Brain pericyte (primary cell): ENCODE results near the gene AFG1L.
"Not testable (repeated sequence)": the region's sequence is repeated elsewhere in the genome, so short reads cannot be mapped to it uniquely, and the experiment has no call there.

Experiments
- DNase-seq: peaks from one replicate; pipeline ENCODE4 v3.0.0-alpha.2; 2012; ENCODE audit warnings: low read depth, low spot score

The AFG1L gene

DNA sequence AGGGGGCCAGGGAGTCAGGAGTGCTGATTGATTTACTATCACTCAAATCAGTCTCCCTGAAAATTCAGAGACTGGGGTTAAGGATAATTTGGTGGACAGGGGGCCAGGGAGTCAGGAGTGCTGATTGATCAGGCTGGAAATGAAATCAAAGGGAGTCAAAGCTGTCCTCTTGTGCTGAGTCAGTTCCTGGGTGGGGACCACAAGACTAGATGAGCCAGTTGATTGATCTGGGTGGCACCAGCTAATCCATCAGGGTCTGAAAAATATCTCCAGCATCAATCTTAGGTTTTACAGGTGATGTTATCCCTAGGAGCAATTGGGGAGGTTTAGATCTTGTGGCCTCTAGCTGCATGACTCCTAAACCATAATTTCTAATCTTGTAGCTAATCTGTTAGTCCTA lies 6.1 kb upstream of the AFG1L start:
- no peak for DNase-seq

DNA sequence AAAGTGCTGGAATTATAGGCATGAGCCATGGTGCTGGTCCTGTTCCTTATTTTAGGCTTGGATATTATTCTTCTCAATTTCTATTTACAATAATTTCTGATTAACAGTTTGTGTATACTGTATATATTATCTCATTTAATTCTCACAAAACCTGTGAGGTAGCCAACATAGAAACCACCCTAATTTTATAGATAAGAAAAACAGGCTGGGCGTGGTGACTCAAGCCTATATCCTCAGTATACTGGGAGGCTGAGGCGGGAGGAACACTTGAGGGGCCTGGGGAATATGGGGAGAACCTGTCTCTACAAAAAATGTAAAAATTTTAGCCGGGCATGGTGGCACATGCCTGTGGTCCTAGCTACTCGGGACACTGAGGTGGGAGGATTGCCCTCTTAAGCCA lies 3.8 kb upstream of the AFG1L start:
- no peak for DNase-seq

DNA sequence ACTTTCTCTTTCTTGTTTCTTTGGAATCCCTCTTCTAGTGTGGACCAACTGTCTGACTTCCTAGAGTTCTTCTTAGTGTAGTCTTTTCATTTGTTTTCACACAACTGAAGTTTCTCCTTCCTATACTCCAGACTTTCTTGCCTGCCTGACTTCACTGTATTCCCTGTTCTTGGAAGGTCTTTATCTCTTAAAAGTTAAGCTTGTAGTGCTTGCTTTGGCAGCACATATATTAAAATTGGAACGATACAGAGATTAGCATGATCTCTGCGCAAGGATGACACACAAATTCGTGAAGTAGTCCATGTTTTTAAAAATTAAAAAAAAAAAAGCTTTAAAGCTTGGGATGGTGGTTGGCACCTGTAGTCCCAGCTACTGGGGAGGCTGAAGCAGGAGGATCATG lies 2.3 kb upstream of the AFG1L start:
- not testable (repeated sequence) for DNase-seq

GRCh38 chr6:108293527-108294296 lies 1.1 kb upstream of the AFG1L start:
- no peak for DNase-seq

GRCh38 chr6:108294297-108294726 lies 542 bp upstream of the AFG1L start:
- DNase-seq, result no peak

DNA sequence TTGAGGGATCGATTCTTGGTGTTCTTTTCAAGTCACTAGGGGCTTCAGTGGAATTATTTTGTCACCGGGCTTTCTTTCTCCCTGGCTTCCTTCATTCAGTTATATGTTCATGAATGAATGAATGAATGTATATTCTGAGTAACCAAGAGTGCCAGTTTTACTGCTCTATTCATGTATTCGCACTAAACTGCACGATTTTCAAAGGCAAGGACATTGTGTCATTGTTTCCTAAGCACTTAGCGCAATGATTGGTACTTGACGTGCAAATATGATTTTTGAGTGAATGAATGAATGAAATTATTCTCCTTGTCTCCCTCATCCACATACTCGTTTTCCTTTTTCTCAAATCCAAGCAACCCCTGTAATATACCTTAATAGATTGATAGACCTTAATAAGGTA lies 822 bp downstream of the AFG1L start:
- DNase-seq, result no peak

DNA sequence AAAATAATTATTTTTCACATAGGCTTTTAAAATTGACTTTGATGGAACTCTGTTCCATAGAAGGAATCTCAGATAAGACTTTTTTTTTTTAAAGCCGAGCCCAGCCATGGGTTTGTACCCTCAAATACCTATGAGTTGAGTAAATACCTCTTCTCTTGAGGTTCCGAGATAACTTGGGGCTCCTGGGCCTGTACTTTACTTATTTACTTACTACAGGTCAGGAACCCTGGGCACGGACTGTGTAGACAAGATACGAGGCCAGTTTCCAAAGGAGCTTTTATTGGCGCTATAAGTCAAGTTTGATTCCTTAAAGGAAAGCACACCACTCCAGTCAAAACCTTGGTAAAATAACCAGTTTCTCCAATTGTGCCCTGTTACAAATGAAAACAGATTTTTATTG lies 7.5 kb downstream of the AFG1L start:
- DNase-seq, result no peak

DNA sequence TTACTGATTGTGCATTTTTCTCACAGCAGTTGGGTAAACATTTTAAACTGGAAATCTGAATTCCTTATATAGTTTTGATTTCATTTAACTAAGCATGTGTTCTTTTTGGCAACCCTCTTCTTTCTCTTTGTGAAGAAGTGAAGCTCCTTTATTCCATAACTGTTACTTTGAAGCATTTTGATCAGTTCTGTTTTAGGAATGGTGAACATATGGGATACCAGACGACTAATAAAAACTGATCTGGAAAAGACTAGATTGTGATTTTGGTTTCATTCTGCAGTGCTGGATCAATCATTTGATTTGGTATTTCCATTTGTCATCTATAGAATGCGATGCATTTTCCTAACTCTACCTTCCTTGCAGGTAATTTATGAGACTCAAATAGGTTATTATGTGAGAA lies 9.8 kb downstream of the AFG1L start:
- no peak for DNase-seq

- not testable (repeated sequence) for DNase-seq
Observed at GRCh38 chr6:108308641-108309040, 13.8 kb downstream of the AFG1L start.

- no peak for DNase-seq
Observed at GRCh38 chr6:108309844-108310243, 15.0 kb downstream of the AFG1L start.

- DNase-seq, result no peak
Observed at GRCh38 chr6:108312605-108313004, 17.8 kb downstream of the AFG1L start.

GRCh38 chr6:108321253-108321747 lies 26.4 kb downstream of the AFG1L start:
- no peak for DNase-seq

DNA sequence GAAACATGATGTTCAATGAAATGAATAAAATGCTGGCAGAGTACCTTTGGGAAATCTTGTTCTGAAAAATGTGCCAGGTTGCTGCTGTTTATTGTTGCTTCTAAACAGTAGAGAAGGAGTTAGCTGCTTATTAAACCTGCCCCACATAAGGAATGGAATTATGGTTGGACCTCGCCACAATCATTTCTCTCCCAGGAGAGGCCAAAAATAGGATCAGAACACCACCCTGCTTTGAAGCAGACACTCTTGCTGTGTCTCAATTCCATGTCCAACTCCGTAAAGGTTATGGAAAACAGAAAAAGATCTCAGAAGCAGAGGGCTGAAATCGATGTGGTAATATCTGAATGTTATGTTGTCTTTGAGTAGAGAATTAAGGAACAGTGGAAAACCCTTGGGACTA lies 27.9 kb downstream of the AFG1L start:
- no peak for DNase-seq

DNA sequence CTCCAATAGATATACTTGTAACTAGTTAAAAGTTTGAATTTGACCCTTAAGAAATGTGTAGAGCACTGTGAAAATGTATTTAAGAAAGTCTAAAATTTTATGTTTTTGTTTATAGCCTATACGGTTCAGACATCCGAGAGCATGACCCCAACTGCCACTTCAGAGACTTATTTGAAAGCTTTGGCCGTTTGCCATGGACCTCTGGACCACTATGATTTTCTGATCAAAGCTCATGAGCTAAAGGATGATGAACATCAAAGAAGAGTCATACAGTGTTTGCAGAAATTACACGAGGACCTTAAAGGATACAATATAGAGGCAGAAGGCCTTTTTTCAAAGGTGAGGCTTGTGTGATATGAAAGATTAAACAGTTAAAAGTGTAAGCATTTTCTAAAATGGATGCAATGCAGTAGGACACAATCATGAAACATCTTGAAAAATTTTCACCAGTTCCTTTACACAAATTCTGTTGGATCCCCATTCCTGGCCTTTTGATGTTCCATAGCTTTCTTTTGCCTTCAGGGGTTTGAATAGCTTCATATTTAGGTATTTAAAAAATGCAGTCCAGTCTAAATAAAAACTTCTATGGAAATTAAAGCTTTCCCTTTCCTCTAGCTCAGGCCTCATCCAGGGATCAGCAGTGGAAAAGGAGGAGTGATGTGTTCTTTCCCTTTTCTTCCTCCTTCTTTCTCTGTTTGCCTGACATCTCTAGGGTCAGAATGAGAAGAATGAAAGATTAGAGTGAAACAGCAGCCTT lies 29.0 kb downstream of the AFG1L start:
- no peak for DNase-seq

GRCh38 chr6:108330221-108330785 lies 35.4 kb downstream of the AFG1L start:
- DNase-seq, result not testable (repeated sequence)

- DNase-seq, result no peak
Observed at GRCh38 chr6:108330806-108331205, 36.0 kb downstream of the AFG1L start.

GRCh38 chr6:108331982-108332381 lies 37.1 kb downstream of the AFG1L start:
- no peak for DNase-seq

- no peak for DNase-seq
Observed at GRCh38 chr6:108336971-108337370, 42.1 kb downstream of the AFG1L start.

DNA sequence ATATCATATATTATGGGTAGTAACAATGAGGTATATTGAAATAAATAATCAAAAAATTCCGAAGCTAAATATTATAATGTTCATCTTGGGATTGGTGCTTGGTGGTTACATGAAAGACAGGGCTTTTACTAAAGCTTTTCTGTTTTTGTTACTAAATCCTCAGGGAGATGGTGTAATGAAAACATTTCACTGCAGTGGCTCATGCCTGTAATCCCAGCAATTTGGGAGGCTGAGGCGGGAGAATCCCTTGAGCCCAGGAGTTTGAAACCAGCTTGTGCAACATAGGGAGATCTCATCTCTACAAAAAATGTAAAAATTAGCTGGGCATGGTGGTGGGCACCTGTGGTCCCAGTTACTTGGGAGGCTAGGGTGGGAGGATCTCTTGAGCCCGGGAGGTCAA lies 42.9 kb downstream of the AFG1L start:
- DNase-seq, result no peak

DNA sequence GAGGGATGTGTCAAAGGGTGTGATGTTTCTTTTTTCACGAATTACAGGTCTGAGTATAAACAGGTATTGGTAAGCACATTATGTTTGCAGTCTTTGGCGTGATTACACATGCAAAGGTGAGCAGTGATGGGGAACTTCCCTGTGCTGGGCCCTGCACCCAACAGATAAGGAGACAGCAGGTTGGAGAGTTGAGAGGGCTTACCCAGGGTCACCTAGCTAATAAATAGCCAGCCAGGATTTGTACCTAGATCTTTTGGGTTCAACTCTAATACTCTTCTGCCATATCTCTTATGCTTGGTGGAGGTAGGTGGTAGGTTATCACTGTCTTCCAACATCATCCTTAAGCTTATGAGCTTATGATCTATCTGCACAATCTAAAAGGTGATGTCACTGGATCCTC lies 46.5 kb downstream of the AFG1L start:
- no peak for DNase-seq

DNA sequence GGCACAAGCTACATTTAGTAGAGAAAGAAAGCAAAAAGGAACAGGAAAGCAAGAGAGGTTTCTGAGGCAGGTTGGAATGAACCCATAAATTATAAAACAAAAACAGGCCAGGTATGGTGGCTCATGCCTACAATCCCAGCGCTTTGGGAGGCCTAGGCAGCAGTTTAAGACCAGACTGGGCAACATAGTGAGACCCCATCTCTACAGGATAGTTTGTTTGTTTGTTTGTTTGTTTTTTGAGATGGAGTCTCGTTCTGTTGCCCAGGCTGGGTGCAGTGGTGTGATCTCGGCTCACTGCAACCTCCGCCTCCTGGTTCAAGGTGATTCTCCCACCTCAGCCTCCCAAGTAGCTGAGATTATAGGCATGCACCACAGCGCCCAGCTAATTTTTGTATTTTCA lies 49.0 kb downstream of the AFG1L start:
- no peak for DNase-seq

GRCh38 chr6:108348655-108349349 lies 53.9 kb downstream of the AFG1L start:
- no peak for DNase-seq
